ENCODE measurements around the gene GET3.

Gene GET3

GRCh38 chr19:12752056-12752781 lies 14.9 kb downstream of the GET3 start:
- Histone ChIP-seq H3K27ac (ENCODE audit: low read depth, low read length) (no peak overlapping the region), H3K79me2 (ENCODE audit: control insufficient read depth, low read length) (no peaks in the 10 kb centered on the region), H3K4me1 (ENCODE audit: control insufficient read depth, low read length) (peaks cover 10% of the 10 kb centered on the region)

GRCh38 chr19:12754465-12755196 lies 17.3 kb downstream of the GET3 start:
- no peak overlapping the region for H3K27ac ChIP-seq (ENCODE audit: low read depth, low read length)
- no peaks in the 10 kb centered on the region for H3K36me3 ChIP-seq (ENCODE audit: control insufficient read depth, low read length)
- no peaks in the 10 kb centered on the region for H3K9me2 ChIP-seq (replicated peaks; ENCODE audit: control insufficient read depth, low read length)
- no peak overlapping the region for H3K4me2 ChIP-seq (ENCODE audit: low read length)
- no peaks in the 10 kb centered on the region for H3K79me2 ChIP-seq (ENCODE audit: control insufficient read depth, low read length)
- no peak overlapping the region for H3K4me3 ChIP-seq (ENCODE audit: low read length)
- TF ChIP-seq EZH2phosphoT487 (IDR thresholded peaks at IDR 0.05; ENCODE audit: borderline replicate concordance, low read length) = no peak
- TF ChIP-seq CTCF (IDR thresholded peaks at IDR 0.05; ENCODE audit: low read depth, low read length, poor library complexity, severe bottlenecking) = no peak
- H3K9me3 ChIP-seq (ENCODE audit: control insufficient read depth, insufficient read depth, low read length) = no peaks in the 10 kb centered on the region
- H4K20me1 ChIP-seq (ENCODE audit: control insufficient read depth, insufficient read depth, low read depth, low read length) = no peaks in the 10 kb centered on the region
- H3K27me3 ChIP-seq (ENCODE audit: control insufficient read depth, low read length) = peaks cover 29% of the 10 kb centered on the region
- no peaks in the 10 kb centered on the region for H3F3A ChIP-seq (ENCODE audit: control insufficient read depth, insufficient read depth)
- H3K4me1 ChIP-seq (ENCODE audit: control insufficient read depth, low read length) = peaks cover 10% of the 10 kb centered on the region

More at GRCh38 chr19:12752056-12752781, 14.9 kb downstream of the GET3 start:
- no peaks in the 10 kb centered on the region for H3K9me3 ChIP-seq (ENCODE audit: control insufficient read depth, insufficient read depth, low read length)
- no peak overlapping the region for H3K4me3 ChIP-seq (ENCODE audit: low read length)
- no peaks in the 10 kb centered on the region for H4K20me1 ChIP-seq (ENCODE audit: control insufficient read depth, insufficient read depth, low read depth, low read length)
- H3K36me3 ChIP-seq (ENCODE audit: control insufficient read depth, low read length) = peaks cover 10% of the 10 kb centered on the region
- H3K27me3 ChIP-seq (ENCODE audit: control insufficient read depth, low read length) = peaks cover 26% of the 10 kb centered on the region
- TF ChIP-seq CTCF (IDR thresholded peaks at IDR 0.05; ENCODE audit: low read depth, low read length, poor library complexity, severe bottlenecking) = no peak
- TF ChIP-seq EZH2phosphoT487 (IDR thresholded peaks at IDR 0.05; ENCODE audit: borderline replicate concordance, low read length) = no peak
- H3K9me2 ChIP-seq (replicated peaks; ENCODE audit: control insufficient read depth, low read length) = no peaks in the 10 kb centered on the region
- H3K4me2 ChIP-seq (ENCODE audit: low read length) = no peak overlapping the region
- H3F3A ChIP-seq (ENCODE audit: control insufficient read depth, insufficient read depth) = no peaks in the 10 kb centered on the region

- no peak for TF ChIP-seq CTCF (IDR thresholded peaks at IDR 0.05; ENCODE audit: low read depth, low read length, poor library complexity, severe bottlenecking)
- TF ChIP-seq EZH2phosphoT487 (IDR thresholded peaks at IDR 0.05; ENCODE audit: borderline replicate concordance, low read length) = no peak
- no peak overlapping the region for H3K4me3 ChIP-seq (ENCODE audit: low read length)
- peaks cover 2% of the 10 kb centered on the region; the same call in 1 of the 2 replicates for H3K4me1 ChIP-seq (ENCODE audit: control insufficient read depth, low read length)
- H3K9me3 ChIP-seq (ENCODE audit: control insufficient read depth, insufficient read depth, low read length) = no peaks in the 10 kb centered on the region
- no peaks in the 10 kb centered on the region for H4K20me1 ChIP-seq (ENCODE audit: control insufficient read depth, insufficient read depth, low read depth, low read length)
- H3F3A ChIP-seq (ENCODE audit: control insufficient read depth, insufficient read depth) = no peaks in the 10 kb centered on the region
- H3K9me2 ChIP-seq (replicated peaks; ENCODE audit: control insufficient read depth, low read length) = no peaks in the 10 kb centered on the region
- H3K36me3 ChIP-seq (ENCODE audit: control insufficient read depth, low read length) = no peaks in the 10 kb centered on the region
- no peak overlapping the region for H3K4me2 ChIP-seq (ENCODE audit: low read length)
- H3K79me2 ChIP-seq (ENCODE audit: control insufficient read depth, low read length) = no peaks in the 10 kb centered on the region
- no peak overlapping the region for H3K27ac ChIP-seq (ENCODE audit: low read depth, low read length)
- peaks cover 15% of the 10 kb centered on the region for H3K27me3 ChIP-seq (ENCODE audit: control insufficient read depth, low read length)
Measured at GRCh38 chr19:12756150-12756883, 19.0 kb downstream of the GET3 start.

All from DOHH2 (cell line).